GM12878 (cell line): ENCODE results near the gene C1orf35.

Source experiments
- CHD2 ChIP-seq: IDR thresholded peaks from 2 replicates; pipeline ENCODE4 v1.6.1; 2011; ENCODE audit warnings: low read depth, low read length, improper control_type of control experiment, borderline replicate concordance
- CREB1 ChIP-seq: IDR thresholded peaks from 2 replicates; pipeline ENCODE4 v1.6.1; 2012; ENCODE audit warnings: low read depth, mild to moderate bottlenecking, inconsistent platforms
- EP300 ChIP-seq, 2 experiments: fragments of 150-350 bp in 1 of 2; IDR thresholded peaks; 2 replicates each; pipeline ENCODE4 v1.6.1; 2011 to 2012; ENCODE audit warnings: low read depth in 2 of 2, low read length in 2 of 2, borderline replicate concordance in 1 of 2, improper control_type of control experiment in 1 of 2, inconsistent platforms in 1 of 2; ENCODE audit not compliant: control insufficient read depth in 1 of 2
- MYC ChIP-seq: IDR thresholded peaks from 2 replicates; pipeline ENCODE4 v1.6.1; 2011; ENCODE audit warnings: mild to moderate bottlenecking, low read length, moderate library complexity, inconsistent platforms; ENCODE audit not compliant: insufficient read depth, insufficient replicate concordance, insufficient read length, severe bottlenecking
- TF ChIP-seq, protein P1 (sequence below): IDR thresholded peaks from 2 replicates; pipeline ENCODE4 v1.6.1; 2012; ENCODE audit warnings: low read depth, low read length, improper control_type of control experiment
- TF ChIP-seq, protein P2 (sequence below), 3 experiments: IDR thresholded peaks in 2 of 3; conservative IDR thresholded peaks in 1 of 3; 2 replicates each; pipeline ENCODE4 v1.5.1; 2011; ENCODE audit warnings: low read depth in 3 of 3, low read length in 3 of 3, mild to moderate bottlenecking in 3 of 3, control low read depth in 2 of 3, moderate library complexity in 2 of 3, inconsistent platforms in 1 of 3, mixed read lengths in 1 of 3; ENCODE audit not compliant: control insufficient read depth in 2 of 3, insufficient read depth in 1 of 3; ENCODE audit errors: extremely low read depth in 1 of 3

DNA sequence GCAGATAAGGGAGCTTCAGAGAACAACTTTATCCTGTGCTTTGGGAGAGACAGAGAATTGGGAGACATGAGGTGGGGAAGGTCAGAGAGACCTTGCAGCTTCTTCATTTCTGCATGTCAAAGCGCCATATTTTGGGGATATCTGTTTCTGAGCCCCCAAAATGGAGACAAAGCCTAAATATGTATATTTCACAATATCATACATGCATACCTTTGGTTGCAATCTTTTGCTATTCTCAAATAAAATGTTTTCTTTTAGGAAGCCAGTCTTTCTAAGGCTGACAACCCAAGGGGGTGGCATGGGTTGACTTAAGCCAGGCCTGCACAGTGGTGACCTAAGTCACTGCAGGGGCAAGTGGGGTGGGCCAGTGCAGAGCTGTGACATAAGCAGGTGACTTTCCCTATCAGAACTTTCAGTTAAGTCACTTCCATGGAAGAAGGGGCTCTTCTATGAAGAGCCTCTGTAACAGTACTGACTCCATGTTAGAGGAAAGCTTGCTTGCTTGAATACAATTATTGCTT lies 19.9 kb upstream of the C1orf35 start:
- TF ChIP-seq, protein P1, sequence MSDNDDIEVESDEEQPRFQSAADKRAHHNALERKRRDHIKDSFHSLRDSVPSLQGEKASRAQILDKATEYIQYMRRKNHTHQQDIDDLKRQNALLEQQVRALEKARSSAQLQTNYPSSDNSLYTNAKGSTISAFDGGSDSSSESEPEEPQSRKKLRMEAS: no peak
- TF ChIP-seq MYC: no peak
- TF ChIP-seq, protein P2, sequence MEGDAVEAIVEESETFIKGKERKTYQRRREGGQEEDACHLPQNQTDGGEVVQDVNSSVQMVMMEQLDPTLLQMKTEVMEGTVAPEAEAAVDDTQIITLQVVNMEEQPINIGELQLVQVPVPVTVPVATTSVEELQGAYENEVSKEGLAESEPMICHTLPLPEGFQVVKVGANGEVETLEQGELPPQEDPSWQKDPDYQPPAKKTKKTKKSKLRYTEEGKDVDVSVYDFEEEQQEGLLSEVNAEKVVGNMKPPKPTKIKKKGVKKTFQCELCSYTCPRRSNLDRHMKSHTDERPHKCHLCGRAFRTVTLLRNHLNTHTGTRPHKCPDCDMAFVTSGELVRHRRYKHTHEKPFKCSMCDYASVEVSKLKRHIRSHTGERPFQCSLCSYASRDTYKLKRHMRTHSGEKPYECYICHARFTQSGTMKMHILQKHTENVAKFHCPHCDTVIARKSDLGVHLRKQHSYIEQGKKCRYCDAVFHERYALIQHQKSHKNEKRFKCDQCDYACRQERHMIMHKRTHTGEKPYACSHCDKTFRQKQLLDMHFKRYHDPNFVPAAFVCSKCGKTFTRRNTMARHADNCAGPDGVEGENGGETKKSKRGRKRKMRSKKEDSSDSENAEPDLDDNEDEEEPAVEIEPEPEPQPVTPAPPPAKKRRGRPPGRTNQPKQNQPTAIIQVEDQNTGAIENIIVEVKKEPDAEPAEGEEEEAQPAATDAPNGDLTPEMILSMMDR (IDR thresholded peaks at IDR 0.05 in 2 of 3, conservative IDR thresholded peaks at IDR 0.05 in 1 of 3; ENCODE audit: control insufficient read depth in 2 of 3, extremely low read depth in 1 of 3, insufficient read depth in 1 of 3, low read depth in 3 of 3, low read length in 3 of 3): no peak
- TF ChIP-seq CHD2: no peak
- no peak for TF ChIP-seq CREB1
- TF ChIP-seq EP300 (IDR thresholded peaks at IDR 0.05; ENCODE audit: borderline replicate concordance in 1 of 2, control insufficient read depth in 1 of 2, low read depth in 2 of 2, low read length in 2 of 2): no peak
